Mucosa of gallbladder (tissue), 1 donor: Measurements from ENCODE around the gene MRPL38. TPM values are rescaled to one million over a fixed set of nuclear protein-coding genes. Genes with fewer than 3 reads are reported as not detected.
"Not testable (repeated sequence)": the region's sequence is repeated elsewhere in the genome, so short reads cannot be mapped to it uniquely, and the experiment has no call there.

ENCODE experiments used
- DNase-seq: peaks from one replicate; pipeline ENCODE4 v3.0.0-alpha.2; 2020; ENCODE audit warnings: low spot score
- total RNA-seq: library from RNA; stranded (reverse); gene quantifications from one replicate; pipeline ENCODE4 v1.2.1, GENCODE V29; 2021
- donor health status: DM: no; HTN: no; CAD: no.

The MRPL38 gene
- total RNA-seq, 1 donor from 2014 or later, result 107 TPM

- peak; percentile 84 for DNase-seq
Measured at GRCh38 chr17:75896415-75897159, 8.1 kb downstream of the MRPL38 start, which contains the start of gene TRIM65. Gene TRIM65 (minus strand): TSS chr17:75896951. CDS start chr17:75896937, 14 bp downstream.

- DNase-seq, result no peak
Measured at GRCh38 chr17:75895370-75896155, 9.1 kb downstream of the MRPL38 start.

GRCh38 chr17:75894049-75894733 is 10.5 kb downstream of the MRPL38 start:
- no peak for DNase-seq

- no peak for DNase-seq
Measured at GRCh38 chr17:75893305-75894048, 11.2 kb downstream of the MRPL38 start.

GRCh38 chr17:75892556-75893224 is 12.0 kb downstream of the MRPL38 start:
- DNase-seq, result no peak

- DNase-seq, result no peak
Measured at GRCh38 chr17:75891605-75892555, 12.8 kb downstream of the MRPL38 start.

- DNase-seq, result no peak
Measured at GRCh38 chr17:75891022-75891604, 13.6 kb downstream of the MRPL38 start.

GRCh38 chr17:75889454-75889853 is 15.2 kb downstream of the MRPL38 start:
- DNase-seq, result no peak

GRCh38 chr17:75888484-75888883 is 16.2 kb downstream of the MRPL38 start:
- no peak for DNase-seq

GRCh38 chr17:75885860-75886259 is 18.8 kb downstream of the MRPL38 start:
- DNase-seq, result not testable (repeated sequence)

- no peak for DNase-seq
Measured at GRCh38 chr17:75885431-75885830, 19.3 kb downstream of the MRPL38 start.

- DNase-seq, result no peak
Measured at GRCh38 chr17:75881678-75882454, 22.8 kb downstream of the MRPL38 start.

- no peak for DNase-seq
Measured at GRCh38 chr17:75880266-75880665, 24.4 kb downstream of the MRPL38 start.

GRCh38 chr17:75878174-75878998 is 26.3 kb downstream of the MRPL38 start, which contains the start of gene TRIM47:
Gene TRIM47 (minus strand): TSS chr17:75878581. CDS start chr17:75878548, 33 bp downstream.
- peak; percentile 54 for DNase-seq

- DNase-seq, result peak; percentile 74
Measured at GRCh38 chr17:75877752-75878173, 26.9 kb downstream of the MRPL38 start.

GRCh38 chr17:75876938-75877751 is 27.5 kb downstream of the MRPL38 start:
- peak; percentile 88 for DNase-seq
